ENCODE results near the gene AOC2.

GRCh38 chr17:42850954-42851353 lies 6.6 kb downstream of the AOC2 start, which contains the start of gene AOC3:
- TF ChIP-seq MAX (IDR thresholded peaks at IDR 0.05) (no peak), TCF12 (IDR thresholded peaks at IDR 0.05; ENCODE audit: low read depth) (no peak), YY1 (IDR thresholded peaks at IDR 0.05; ENCODE audit: low read depth) (no peak), EGR1 (IDR thresholded peaks at IDR 0.05) (no peak)
